ENCODE measurements around the gene CIRBP.

CIRBP gene

GRCh38 chr19:1269065-1269477 is at the start of gene CIRBP:
Gene CIRBP (plus strand): TSS chr19:1269332. CDS start chr19:1270934, 1,602 bp downstream.
- DNase-seq (ENCODE audit: low read depth) = peak; percentile 82

DNA sequence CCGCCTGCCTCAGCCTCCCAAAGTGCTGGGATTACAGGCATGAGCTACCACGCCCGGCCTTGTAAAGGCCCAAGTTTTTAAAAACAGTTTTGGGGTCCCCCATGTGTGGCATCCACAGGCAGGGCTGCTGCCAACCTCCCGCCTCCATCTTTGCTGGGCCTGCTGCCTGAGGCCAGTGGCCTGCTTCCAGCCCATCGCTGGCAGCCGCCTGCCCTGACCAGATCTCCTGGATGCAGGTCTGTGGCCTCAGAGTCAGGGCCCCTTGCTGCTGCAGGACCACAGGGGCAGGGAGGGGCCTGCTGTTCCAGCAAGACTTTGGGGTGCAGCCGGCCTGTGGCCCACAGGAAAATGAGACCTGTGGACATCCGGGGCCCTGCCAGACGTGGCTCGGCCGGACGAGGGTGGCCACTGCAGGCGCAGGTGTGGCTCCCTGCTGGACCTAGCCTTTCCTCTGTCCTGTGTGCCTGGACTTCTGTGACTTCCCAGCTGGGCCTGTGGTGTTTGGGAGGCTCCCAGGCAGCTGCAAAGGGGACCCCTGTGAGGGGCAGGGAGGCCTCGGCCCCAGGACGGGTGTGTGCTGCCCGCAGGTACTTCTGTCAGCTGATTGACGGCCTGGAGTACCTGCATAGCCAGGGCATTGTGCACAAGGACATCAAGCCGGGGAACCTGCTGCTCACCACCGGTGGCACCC is 49.2 kb upstream of the CIRBP start:
- no peak for DNase-seq (ENCODE audit: low read depth)

- no peak for DNase-seq (ENCODE audit: low read depth)
These were observed 48.6 kb upstream of the CIRBP start for GRCh38 chr19:1220477-1220930.

GRCh38 chr19:1220976-1221903 is 47.9 kb upstream of the CIRBP start:
- DNase-seq (ENCODE audit: low read depth) = no peak

GRCh38 chr19:1221904-1222255 is 47.3 kb upstream of the CIRBP start:
- DNase-seq (ENCODE audit: low read depth) = no peak

DNA sequence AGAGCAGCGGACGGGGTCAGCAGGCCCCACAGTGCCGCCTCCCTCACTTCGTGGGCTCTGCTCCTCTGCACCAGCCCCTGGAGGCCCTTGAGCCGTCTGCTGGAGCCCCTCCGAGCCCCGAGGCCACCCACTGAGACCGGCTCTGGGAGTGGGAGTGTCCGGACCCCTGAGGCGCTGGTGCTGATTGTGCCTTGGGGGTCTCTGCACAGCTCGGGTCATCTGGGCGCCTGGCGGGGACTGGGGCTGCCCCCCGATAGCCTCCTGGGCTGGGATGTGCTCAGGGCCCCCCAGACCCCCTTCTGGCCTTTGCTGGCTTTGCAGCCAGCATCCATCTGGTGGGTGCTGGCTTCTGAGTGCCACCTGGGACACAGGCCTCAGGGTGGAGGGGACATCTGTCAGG is 46.7 kb upstream of the CIRBP start:
- DNase-seq (ENCODE audit: low read depth) = no peak

DNA sequence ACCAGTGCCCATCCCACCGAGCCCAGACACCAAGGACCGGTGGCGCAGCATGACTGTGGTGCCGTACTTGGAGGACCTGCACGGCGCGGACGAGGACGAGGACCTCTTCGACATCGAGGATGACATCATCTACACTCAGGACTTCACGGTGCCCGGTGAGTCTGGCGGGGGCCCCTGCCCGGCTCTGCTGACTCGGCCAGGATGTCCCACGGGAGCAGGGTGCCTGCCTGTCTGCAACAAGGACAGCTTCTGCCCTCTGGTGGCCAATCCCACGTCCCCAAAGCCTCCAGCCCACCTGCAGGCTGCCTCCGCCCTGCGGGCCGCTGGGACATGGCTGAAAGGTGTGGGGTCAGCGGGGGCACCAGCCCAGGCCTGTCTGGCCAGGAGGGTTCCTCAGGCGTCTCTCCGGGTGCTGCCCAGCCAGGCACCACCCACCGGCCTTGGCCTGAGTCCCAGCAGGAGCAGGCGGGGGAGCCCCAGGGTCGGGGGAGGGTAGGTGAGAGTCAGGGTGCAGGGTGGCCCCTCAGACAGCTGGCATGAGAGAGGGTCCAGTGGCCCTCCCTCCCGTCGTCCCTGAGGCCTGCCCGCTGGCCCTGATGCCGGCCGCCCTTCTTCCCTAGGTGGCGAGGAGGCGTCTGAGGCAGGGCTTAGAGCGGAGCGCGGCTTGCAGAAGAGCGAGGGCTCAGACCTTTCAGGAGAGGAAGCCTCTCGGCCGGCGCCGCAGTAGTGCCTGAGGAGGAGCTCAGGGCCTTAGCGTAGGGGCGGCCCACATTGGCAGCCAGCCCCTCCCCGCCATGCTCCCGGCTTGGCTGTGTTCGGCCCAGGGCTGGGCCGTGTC is 45.9 kb upstream of the CIRBP start:
- DNase-seq (ENCODE audit: low read depth) = no peak

DNA sequence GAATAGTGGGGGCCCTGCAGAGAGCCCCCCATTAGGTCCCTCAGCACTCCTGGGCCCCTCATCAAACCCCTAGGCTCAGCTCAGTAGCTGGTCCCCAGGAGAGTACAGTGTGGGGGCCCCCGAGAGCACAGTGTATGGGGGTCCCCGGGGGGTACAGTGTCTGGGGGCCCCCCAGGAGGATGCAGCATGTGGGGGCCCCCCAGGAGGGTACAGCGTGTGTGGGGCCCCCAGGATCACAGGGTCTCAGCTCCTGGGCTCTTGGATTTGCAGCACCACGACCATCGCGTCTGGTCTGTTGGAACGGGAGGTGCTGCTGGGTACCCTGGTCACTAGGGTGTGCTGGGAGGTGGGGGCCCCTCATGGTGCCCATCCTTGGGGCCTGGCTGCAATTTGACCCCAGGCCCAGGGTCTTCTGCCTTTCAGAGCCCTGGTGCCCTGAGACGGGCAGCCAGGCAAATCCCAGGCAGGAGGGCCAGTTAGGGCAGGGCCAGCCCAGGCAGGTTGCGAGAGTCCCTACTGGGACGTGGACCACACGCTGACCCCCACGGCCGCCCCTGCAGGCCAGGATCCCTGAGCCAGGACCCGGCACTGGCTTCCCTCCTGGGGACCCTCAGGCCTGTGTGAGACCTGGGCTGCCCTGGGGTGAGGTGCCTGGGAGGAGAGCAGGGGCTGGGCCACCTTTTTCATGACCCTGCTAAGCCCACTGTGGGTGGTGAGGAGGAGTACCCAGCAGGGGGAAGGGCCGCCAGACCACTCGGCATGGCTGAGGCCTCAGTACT is 44.9 kb upstream of the CIRBP start:
- no peak for DNase-seq (ENCODE audit: low read depth)

- no peak for DNase-seq (ENCODE audit: low read depth)
These were observed 44.3 kb upstream of the CIRBP start for GRCh38 chr19:1224847-1225246.

DNA sequence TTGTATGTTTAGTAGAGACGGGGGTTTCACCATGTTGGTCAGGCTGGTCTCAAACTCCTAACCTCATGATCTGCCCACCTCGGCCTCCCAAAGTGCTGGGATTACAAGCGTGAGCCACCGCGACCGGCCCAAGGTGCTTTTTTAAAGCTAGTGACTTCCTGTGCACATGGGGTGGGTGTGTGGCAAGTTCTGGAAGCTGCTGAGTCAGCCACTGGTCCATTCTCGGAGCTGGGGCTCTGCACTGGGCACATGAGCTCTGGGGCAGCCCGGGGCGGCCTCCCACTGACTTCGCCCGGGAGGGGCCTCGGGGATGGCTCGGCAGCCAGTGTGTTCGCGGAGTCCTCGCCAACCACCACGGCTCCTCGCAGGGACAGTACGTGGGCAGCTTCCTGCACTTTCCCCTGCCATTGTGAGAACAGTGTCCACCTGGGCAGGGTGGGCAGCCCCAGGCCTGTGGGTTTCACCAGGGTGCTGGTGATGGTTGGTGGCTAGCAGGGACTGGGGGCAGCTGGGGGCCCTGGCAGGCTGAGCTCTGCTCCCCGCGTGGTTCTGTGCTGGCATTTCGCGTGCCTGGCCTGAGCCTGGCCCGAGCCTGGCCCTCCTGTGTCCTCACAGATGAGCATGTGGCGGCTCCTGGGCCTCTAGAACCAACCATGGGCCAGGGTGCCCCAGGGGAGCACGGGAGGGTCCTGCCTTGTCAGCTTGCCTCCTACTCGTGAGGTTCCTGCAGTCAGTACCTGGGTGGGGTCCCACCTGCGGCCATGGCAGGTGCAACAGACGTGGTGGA is 43.5 kb upstream of the CIRBP start:
- no peak for DNase-seq (ENCODE audit: low read depth)

DNA sequence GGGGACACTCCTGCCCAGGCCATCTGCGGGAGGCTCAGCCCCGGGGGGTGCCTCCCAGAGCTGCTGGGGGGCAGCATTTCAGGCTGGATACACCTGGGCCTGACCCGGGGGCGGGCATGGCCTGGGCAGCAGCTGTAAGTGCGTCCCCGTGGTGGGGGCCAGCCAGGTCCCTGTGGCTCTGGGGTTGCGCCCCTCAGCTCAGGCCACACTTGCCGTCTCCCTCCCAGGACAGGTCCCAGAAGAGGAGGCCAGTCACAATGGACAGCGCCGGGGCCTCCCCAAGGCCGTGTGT is 43.0 kb upstream of the CIRBP start:
- no peak for DNase-seq (ENCODE audit: low read depth)

DNA sequence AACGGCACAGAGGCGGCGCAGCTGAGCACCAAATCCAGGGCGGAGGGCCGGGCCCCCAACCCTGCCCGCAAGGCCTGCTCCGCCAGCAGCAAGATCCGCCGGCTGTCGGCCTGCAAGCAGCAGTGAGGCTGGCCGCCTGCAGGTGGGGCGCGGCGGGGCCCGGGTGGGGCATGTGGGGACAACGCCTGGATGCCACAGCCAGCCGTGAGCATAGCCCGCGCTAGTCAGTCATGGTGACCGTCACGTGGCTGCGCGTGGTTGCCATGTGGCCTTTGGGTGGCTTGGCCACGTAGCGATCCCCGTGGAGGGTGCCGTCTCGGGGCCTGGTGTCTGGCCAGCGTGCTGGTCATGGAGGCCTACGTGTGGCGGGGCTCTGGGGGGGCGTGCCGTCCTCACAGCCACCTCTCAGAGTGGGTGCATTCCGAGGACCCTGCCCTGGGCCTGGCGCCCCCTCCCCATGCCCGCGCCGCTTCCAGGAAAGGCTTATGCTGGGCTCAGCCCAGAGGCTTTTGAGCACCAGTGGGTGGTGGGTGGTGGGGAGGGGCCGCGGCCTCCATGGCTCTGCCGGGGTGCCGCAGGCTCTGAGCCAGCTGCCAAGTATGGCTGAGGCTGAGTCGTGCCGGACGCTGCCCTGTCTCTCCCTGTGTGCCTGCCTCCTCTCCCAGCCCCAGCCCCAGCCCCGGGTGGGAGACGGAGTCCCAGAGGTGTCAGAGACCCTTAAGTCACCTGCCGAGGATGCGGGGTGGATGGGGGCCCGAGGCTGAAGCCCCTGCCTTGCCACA is 42.4 kb upstream of the CIRBP start:
- no peak for DNase-seq (ENCODE audit: low read depth)

DNA sequence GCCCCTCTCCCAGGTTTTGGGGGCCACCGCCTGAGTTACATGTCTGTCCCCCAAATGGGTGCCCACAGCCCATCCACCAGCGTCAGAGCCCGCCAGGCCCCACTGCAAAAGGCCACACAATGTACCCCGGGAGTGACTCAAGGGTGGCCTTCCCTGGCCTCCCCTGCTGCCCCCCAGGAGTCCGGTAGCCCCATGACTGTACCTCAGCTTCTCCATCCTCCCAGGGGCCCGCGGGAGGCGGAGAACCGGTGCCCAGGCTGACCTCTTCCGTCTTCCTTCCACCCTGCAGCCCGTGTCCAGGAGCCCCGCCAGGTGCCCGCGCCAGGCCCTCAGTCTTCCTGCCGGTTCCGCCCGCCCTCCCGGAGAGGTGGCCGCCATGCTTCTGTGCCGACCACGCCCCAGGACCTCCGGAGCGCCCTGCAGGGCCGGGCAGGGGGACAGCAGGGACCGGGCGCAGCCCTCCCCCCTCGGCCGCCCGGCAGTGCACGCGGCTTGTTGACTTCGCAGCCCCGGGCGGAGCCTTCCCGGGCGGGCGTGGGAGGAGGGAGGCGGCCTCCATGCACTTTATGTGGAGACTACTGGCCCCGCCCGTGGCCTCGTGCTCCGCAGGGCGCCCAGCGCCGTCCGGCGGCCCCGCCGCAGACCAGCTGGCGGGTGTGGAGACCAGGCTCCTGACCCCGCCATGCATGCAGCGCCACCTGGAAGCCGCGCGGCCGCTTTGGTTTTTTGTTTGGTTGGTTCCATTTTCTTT is 41.7 kb upstream of the CIRBP start:
- DNase-seq (ENCODE audit: low read depth) = no peak

DNA sequence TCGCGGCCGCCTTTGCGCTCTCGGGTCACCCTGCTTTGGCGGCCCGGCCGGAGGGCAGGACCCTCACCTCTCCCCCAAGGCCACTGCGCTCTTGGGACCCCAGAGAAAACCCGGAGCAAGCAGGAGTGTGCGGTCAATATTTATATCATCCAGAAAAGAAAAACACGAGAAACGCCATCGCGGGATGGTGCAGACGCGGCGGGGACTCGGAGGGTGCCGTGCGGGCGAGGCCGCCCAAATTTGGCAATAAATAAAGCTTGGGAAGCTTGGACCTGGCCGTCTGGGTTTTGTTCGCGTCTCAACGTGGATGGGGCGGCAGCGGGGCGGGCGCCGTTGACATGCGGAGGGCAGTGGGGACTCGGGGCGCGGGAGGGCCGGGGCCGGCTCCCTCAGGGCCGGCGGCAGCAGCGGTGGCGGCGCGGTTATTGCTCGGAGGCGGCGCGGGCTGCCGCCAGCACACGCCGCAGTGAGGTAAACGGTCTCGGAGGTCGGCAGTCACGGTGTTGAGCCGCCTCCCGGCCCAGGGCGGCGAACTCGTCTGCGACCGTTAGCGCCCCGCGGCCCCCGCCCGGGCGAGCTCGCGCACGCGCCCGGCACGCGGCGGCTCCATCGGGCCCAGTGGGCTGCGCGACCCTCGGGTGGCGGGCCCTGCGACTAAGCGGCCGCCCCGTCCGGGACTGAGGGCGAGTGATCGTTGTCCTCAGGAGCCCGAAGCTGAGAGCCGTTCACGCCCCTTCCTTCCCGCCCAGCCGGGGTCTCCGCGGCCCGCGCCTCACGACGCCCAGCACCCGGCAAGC is 40.8 kb upstream of the CIRBP start:
- no peak for DNase-seq (ENCODE audit: low read depth)

DNA sequence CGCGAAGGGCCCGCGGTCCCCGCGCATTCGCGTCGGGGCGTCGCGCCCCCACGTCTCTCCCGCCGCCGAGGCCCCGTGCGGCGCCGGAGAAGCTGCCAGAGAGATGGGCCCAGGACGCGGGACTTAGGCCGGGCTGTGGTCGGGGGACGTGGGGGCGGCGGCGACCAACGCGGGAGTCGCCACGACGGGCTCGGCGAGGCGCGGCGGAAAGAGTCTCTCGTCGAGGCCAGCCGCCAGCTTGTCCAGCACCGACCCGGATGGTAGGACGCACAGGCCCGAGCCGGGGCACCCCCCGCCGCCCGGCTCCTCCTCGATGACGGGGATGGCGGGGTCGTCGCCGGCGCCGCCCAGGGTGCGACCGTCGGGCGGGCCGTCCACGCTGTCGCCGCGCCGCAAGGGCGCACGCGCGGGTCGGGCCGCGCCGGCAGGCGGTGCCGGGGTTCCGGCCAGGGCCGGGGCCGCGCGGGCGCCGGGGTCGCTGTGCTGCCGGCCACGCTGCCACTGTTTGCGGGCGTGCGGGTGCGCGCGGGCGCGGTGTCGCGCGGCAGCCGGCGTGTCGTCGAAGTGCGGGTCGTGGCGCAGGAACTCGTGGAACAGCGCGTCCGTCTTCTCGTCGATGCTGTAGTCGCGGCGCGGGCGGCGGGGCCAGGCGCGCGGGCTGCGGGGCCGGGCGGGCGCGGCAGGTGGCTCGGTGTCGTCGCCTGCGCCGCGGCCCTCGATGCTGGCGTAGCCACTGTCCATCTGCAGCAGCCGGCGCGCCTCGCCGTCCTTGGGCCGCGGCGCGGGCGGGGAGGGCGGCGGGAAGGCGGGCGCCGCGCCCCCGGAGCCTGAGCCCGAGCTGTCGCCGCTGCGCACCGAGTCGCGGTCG is 39.8 kb upstream of the CIRBP start:
- DNase-seq (ENCODE audit: low read depth) = no peak

GRCh38 chr19:1229924-1230782 is 39.0 kb upstream of the CIRBP start:
- no peak for DNase-seq (ENCODE audit: low read depth)

Measured in GM04503 (cell line).